NCI-H2107 treated with DMSO at 0.1 percent for 48 hours (cell line): ENCODE data around the gene MBOAT7.

Source experiments
- DNase-seq: peaks from one replicate; lab custom pipeline; 2025; ENCODE audit not compliant: unreplicated experiment; lab: John Stamatoyannopoulos, UW

Gene MBOAT7

DNA sequence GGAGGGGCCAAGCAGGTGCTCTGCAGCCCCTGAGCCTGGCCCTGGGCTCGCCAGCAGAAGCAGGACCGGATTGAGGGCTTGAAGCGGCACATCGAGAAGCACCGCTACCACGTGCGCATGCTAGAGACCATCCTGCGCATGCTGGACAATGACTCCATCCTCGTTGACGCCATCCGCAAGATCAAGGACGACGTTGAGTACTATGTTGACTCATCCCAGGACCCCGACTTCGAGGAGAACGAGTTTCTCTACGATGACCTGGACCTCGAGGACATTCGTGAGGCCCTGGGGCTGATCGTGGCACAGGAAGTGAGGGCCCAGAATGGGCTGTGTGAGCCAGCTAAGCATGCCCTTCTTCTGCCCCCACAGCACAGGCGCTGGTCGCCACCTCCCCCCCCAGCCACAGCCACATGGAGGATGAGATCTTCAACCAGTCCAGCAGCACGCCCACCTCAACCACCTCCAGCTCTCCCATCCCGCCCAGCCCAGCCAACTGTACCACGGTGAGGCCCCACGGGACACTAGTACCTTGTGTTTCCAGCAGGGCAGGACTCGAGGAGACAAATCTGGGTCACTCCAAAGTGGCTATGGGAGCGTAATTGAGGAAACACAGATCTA is 43.7 kb downstream of the MBOAT7 start:
- DNase-seq, result no peak

GRCh38 chr19:54142166-54142780 is 47.1 kb downstream of the MBOAT7 start:
- no peak for DNase-seq

- DNase-seq, result no peak
Observed at GRCh38 chr19:54141356-54141755, 48.0 kb downstream of the MBOAT7 start.

DNA sequence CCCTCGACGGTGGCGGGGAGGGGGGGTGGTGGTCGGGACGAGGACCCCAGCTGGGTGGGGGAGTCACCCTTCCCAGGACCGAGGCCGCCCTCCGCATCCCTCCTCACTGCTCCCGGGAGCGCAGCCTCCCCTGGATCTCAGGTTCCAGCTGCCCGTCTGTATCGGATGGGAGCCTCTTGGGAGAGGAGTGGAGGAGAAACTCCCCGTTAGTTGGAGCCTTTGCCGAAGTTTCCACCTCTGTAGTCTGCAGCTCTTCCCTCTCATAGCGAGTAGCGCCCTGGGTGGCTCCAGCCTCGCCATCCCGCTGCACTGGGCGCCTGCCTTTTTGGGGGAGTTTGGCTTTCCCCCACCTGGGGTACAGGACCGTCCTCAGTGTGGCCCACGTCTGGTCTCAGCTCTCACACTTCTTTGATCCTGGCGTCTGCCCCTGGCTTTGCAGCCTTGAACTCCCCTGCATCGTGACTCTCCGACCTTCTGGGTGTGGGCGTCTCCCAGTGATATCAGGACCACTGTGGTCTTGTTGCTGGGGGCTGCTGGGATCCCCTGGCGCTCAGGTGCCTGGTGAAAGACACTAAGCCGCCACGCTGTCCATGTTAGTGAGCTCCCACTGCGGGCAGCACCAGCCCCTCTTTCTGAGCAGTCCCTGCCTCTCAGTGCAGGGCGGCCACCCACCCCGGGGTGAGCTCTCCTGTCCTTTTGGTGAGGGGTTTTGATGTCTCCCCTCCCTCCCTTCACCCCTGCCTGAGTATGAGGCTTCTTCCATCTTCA is 50.7 kb downstream of the MBOAT7 start:
- DNase-seq, result no peak

- DNase-seq, result no peak
Observed at GRCh38 chr19:54137699-54138488, 51.5 kb downstream of the MBOAT7 start, which contains the start of gene CNOT3. Gene CNOT3 (plus strand): TSS chr19:54137762. CDS start chr19:54142979, 5,217 bp downstream.

DNA sequence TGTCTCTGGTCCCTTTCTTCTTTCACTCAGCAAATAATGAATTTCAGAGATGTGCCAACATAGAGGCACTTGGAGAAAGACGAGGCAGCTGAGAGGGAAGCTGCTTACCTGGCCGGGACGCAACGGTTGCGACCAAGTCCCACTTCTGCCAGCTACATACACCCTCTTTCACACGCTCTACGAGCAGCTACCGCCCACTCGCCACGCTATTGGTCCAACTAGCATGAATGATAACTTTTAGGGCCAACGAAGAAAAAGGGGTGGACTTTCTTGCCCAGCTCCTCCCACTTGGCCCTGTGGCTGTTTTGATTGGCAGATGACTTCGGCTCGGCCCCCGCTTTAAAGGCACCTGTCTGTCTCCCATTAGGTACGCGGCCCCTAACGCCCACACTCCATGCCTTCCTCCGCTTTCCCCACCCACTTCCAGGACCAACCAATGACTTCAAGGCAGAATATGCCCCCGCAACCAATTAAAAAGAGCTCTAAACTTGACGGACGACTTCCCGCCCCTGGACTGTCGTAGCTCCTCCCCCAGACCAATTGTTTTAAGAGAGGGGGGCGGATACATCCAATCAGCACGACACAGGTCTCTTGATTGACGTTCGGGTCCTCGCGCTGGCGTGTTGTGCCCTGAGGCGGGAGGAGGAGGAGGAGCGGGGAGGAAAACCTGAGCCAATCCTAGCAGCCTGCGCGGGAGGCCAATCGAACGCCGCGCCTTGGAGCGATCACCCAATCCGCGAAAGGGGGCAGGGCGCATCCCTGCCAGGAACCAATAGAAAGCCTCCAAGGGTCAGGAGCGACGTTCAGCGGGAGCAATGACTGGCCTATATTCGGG is 52.3 kb downstream of the MBOAT7 start:
- DNase-seq, result peak; percentile 100

DNA sequence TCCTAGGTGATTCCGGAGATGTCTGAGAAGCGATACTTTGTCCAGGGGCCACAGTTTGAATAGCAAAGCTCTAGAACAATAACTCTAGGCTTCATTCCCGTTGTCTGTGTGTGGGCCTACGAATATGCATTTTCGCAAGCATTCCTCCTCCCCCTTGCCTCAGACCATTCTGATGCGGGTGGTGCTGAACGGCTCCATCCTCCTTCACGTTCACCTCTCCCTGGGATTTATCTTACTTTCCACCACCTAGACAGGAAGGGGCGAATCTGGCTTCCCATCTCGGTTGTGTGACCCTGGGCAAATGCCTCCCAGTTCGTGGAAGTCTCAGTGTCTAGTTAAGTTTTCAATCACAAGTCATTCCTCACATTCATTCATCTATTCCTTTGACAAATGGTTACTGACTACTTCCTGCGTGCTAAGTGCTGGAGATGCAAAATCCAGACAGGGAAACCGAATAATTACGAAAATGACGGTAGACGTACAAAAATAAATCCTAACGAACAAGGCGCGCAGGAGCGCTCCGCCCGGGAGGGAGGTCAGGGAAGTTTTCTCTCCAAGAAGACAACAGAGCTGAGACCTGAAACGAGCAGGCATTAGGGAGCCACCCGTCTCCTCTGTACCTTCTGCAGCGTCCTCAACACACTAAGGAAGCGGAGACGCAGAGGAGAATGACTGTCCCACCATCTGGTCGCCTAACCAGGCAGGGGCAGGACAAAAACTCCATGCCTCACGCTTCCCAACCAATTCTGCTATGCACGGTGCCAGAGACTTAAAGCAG is 53.1 kb downstream of the MBOAT7 start:
- DNase-seq, result no peak

GRCh38 chr19:54133957-54134590 is 55.3 kb downstream of the MBOAT7 start:
- DNase-seq, result no peak

GRCh38 chr19:54133312-54133956 is 55.9 kb downstream of the MBOAT7 start:
- no peak for DNase-seq

DNA sequence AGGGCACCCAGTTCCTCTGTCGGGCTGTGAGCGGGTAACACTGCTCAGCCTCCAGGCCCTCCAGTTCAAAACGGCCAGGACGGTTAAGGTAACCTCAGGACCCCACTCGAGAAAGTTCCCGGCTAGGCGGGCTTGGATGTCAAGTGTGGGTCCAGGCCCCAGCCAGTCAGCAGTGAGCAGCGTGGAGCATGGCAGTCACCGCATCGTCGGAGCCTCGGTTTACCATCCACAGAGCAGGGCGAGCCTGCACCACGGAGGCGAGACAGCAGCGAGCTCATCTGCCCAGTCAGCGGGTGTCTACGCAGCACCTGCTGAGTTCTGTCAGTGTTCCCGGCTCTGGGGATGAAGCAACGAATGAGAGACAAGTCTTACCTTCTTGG is 59.8 kb downstream of the MBOAT7 start:
- no peak for DNase-seq

GRCh38 chr19:54128796-54129616 is 60.4 kb downstream of the MBOAT7 start:
- DNase-seq, result no peak

- DNase-seq, result no peak
Observed at GRCh38 chr19:54128441-54128725, 61.0 kb downstream of the MBOAT7 start.

GRCh38 chr19:54127688-54128440 is 61.5 kb downstream of the MBOAT7 start:
- DNase-seq, result no peak

GRCh38 chr19:54125713-54126112 is 63.7 kb downstream of the MBOAT7 start:
- no peak for DNase-seq

- DNase-seq, result no peak
Observed at GRCh38 chr19:54124393-54124792, 65.0 kb downstream of the MBOAT7 start.

- no peak for DNase-seq
Observed at GRCh38 chr19:54123682-54124081, 65.7 kb downstream of the MBOAT7 start.
